Activated CD4-positive, alpha-beta T cell treated with anti-CD3 and anti-CD28 coated beads for 48 hours (primary cell): ENCODE measurements around the gene CADM4.
"Not testable (repeated sequence)": the region's sequence is repeated elsewhere in the genome, so short reads cannot be mapped to it uniquely, and the experiment has no call there.

Experiments used
- DNase-seq: peaks from one replicate; pipeline ENCODE4 v3.0.0-alpha.2; 2020

The CADM4 gene

GRCh38 chr19:43639519-43640423 lies at the start of gene CADM4:
CADM4 (minus strand) TSS chr19:43639850; CDS start chr19:43639790, 60 bp downstream.
- DNase-seq, result peak; percentile 47

- DNase-seq, result no peak
Measured at GRCh38 chr19:43688059-43688701, 48.5 kb upstream of the CADM4 start.

- no peak for DNase-seq
Measured at GRCh38 chr19:43687660-43687997, 48.0 kb upstream of the CADM4 start.

GRCh38 chr19:43684326-43684725 lies 44.7 kb upstream of the CADM4 start:
- DNase-seq, result no peak

- DNase-seq, result no peak
Measured at GRCh38 chr19:43683905-43684304, 44.3 kb upstream of the CADM4 start.

GRCh38 chr19:43682824-43683661 lies 43.4 kb upstream of the CADM4 start:
- DNase-seq, result no peak

GRCh38 chr19:43682269-43682668 lies 42.6 kb upstream of the CADM4 start:
- not testable (repeated sequence) for DNase-seq

GRCh38 chr19:43681821-43682220 lies 42.2 kb upstream of the CADM4 start:
- DNase-seq, result no peak

- no peak for DNase-seq
Measured at GRCh38 chr19:43678512-43679261, 39.0 kb upstream of the CADM4 start.

GRCh38 chr19:43675906-43676305 lies 36.3 kb upstream of the CADM4 start:
- no peak for DNase-seq

GRCh38 chr19:43675269-43675879 lies 35.7 kb upstream of the CADM4 start:
- peak; percentile 5 for DNase-seq

- no peak for DNase-seq
Measured at GRCh38 chr19:43674596-43674995, 34.9 kb upstream of the CADM4 start.

GRCh38 chr19:43674183-43674582 lies 34.5 kb upstream of the CADM4 start:
- DNase-seq, result no peak

GRCh38 chr19:43673637-43674036 lies 34.0 kb upstream of the CADM4 start:
- no peak for DNase-seq

GRCh38 chr19:43672061-43672679 lies 32.5 kb upstream of the CADM4 start:
- DNase-seq, result no peak

- peak; percentile 99 for DNase-seq
Measured at GRCh38 chr19:43668406-43669109, 28.9 kb upstream of the CADM4 start.

- no peak for DNase-seq
Measured at GRCh38 chr19:43667876-43668405, 28.3 kb upstream of the CADM4 start.

- no peak for DNase-seq
Measured at GRCh38 chr19:43667126-43667875, 27.7 kb upstream of the CADM4 start.

- DNase-seq, result peak; percentile 9
Measured at GRCh38 chr19:43664018-43664417, 24.4 kb upstream of the CADM4 start.

GRCh38 chr19:43662487-43662886 lies 22.8 kb upstream of the CADM4 start:
- DNase-seq, result no peak
